ENCODE results near the gene ZNF565.

The ZNF565 gene

GRCh38 chr19:36144624-36145023, 69.8 kb downstream of the ZNF565 start:
- no peak for DNase-seq (ENCODE audit: low spot score)
- TF ChIP-seq CTCF (IDR thresholded peaks at IDR 0.05; ENCODE audit: extremely low read depth, missing control alignments) = no peak

GRCh38 chr19:36142496-36142895, 72.0 kb downstream of the ZNF565 start:
- no peak for DNase-seq (ENCODE audit: low spot score)
- TF ChIP-seq CTCF (IDR thresholded peaks at IDR 0.05; ENCODE audit: extremely low read depth, missing control alignments) = no peak

GRCh38 chr19:36142046-36142445, 72.4 kb downstream of the ZNF565 start:
- TF ChIP-seq CTCF (IDR thresholded peaks at IDR 0.05; ENCODE audit: extremely low read depth, missing control alignments) = no peak
- no peak for DNase-seq (ENCODE audit: low spot score)

- no peak for TF ChIP-seq CTCF (IDR thresholded peaks at IDR 0.05; ENCODE audit: extremely low read depth, missing control alignments)
Measured at GRCh38 chr19:36141039-36141927, 73.2 kb downstream of the ZNF565 start.

GRCh38 chr19:36140304-36141038, 74.0 kb downstream of the ZNF565 start:
- DNase-seq (ENCODE audit: low spot score) = peak; percentile 87
- TF ChIP-seq CTCF (IDR thresholded peaks at IDR 0.05; ENCODE audit: extremely low read depth, missing control alignments) = no peak

More at GRCh38 chr19:36141039-36141927, 73.2 kb downstream of the ZNF565 start:
- peak; percentile 96 for DNase-seq (ENCODE audit: low spot score)

- DNase-seq (ENCODE audit: low spot score) = peak; percentile 98
- TF ChIP-seq CTCF (IDR thresholded peaks at IDR 0.05; ENCODE audit: extremely low read depth, missing control alignments) = no peak
Measured at GRCh38 chr19:36139473-36140303, 74.8 kb downstream of the ZNF565 start, which contains the start of gene CAPNS1. Gene CAPNS1, plus strand, starts transcription at chr19:36140066. Its CDS starts 946 bp downstream, at chr19:36141012.

Data from GM20000 (cell line).